Loucy (cell line): Measurements from ENCODE around the gene SEL1L.
"Not testable (repeated sequence)": the region's sequence is repeated elsewhere in the genome, so short reads cannot be mapped to it uniquely, and the experiment has no call there.

Experiments
- H2AFZ ChIP-seq: fragments of 200-600 bp; sonication (generic); 2 replicates; pipeline ENCODE4 v1.6.0; 2016; ENCODE audit warnings: antibody characterized with exemption, mild to moderate bottlenecking, low read length, moderate library complexity
- H3F3A ChIP-seq: fragments of 200-600 bp; 2 replicates; pipeline ENCODE4 v1.6.0; 2016; ENCODE audit warnings: antibody characterized with exemption, low read depth, mild to moderate bottlenecking
- H3K27me3 ChIP-seq: fragments of 200-600 bp; sonication (generic); 2 replicates; pipeline ENCODE4 v1.6.1; 2014; ENCODE audit warnings: low read length, mild to moderate bottlenecking; ENCODE audit not compliant: insufficient read depth, poor library complexity, severe bottlenecking
- H3K36me3 ChIP-seq: fragments of 200-600 bp; sonication (generic); 2 replicates; pipeline ENCODE4 v1.6.1; 2016; ENCODE audit warnings: low read length; ENCODE audit not compliant: insufficient read depth
- H3K4me1 ChIP-seq: fragments of 200-600 bp; sonication (generic); 2 replicates; pipeline ENCODE4 v1.5.1; 2014; ENCODE audit warnings: low read length, mild to moderate bottlenecking; ENCODE audit not compliant: insufficient read depth, poor library complexity, severe bottlenecking
- H3K4me2 ChIP-seq: fragments of 200-600 bp; sonication (generic); 2 replicates; pipeline ENCODE4 v1.6.0; 2014; ENCODE audit warnings: antibody characterized with exemption, low read length, low read depth, mild to moderate bottlenecking; ENCODE audit not compliant: poor library complexity, severe bottlenecking
- H3K4me3 ChIP-seq: fragments of 200-600 bp; sonication (generic); 2 replicates; pipeline ENCODE4 v1.5.1; 2014; ENCODE audit warnings: low read length, mild to moderate bottlenecking, mixed read lengths; ENCODE audit not compliant: poor library complexity, severe bottlenecking
- H3K79me2 ChIP-seq: fragments of 200-600 bp; sonication (generic); 2 replicates; pipeline ENCODE4 v1.6.1; 2014; ENCODE audit warnings: low read length; ENCODE audit not compliant: insufficient read depth
- H3K9ac ChIP-seq: fragments of 200-600 bp; sonication (generic); 2 replicates; pipeline ENCODE4 v1.6.0; 2014; ENCODE audit warnings: mild to moderate bottlenecking, low read depth, low read length, moderate library complexity; ENCODE audit not compliant: poor library complexity, severe bottlenecking
- H3K9me2 ChIP-seq: fragments of 200-600 bp; sonication (generic); replicated peaks from 2 replicates; pipeline ENCODE4 v1.6.1; 2016; ENCODE audit warnings: low read depth, low read length, mixed read lengths
- H3K9me3 ChIP-seq: fragments of 200-600 bp; sonication (generic); 2 replicates; pipeline ENCODE4 v1.6.1; 2014; ENCODE audit warnings: mild to moderate bottlenecking, antibody characterized with exemption, low read length, low read depth; ENCODE audit not compliant: insufficient read depth
- H4K20me1 ChIP-seq: fragments of 200-600 bp; sonication (generic); 2 replicates; pipeline ENCODE4 v1.6.0; 2014; ENCODE audit warnings: antibody characterized with exemption, low read length, mild to moderate bottlenecking; ENCODE audit not compliant: insufficient read depth, poor library complexity, severe bottlenecking
- CTCF ChIP-seq: fragments of 200-600 bp; sonication (generic); conservative IDR thresholded peaks from 2 replicates; pipeline ENCODE4 v1.5.1; 2014; ENCODE audit warnings: mild to moderate bottlenecking, antibody characterized with exemption, low read length
- EZH2phosphoT487 ChIP-seq: fragments of 200-600 bp; IDR thresholded peaks from 2 replicates; pipeline ENCODE4 v1.6.1; 2018; ENCODE audit warnings: antibody characterized with exemption, mild to moderate bottlenecking, moderate library complexity, borderline replicate concordance

The SEL1L gene

DNA sequence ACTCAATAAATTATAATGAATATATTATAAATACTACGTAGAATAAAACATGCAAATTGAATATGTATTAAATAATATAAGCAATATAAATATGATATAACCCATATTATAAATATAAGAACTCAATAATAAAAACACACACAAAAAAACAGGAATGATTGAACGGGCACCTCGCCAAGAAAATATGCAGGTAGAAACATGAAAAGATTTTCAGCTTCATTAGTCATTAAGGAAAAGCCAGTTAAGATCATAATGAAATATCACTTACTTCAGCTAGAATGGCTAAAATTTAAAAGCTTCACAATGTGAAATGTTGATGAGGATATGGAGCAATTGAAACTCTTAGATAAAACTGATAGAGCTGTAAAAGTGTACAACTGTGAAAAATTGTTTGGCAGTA is 17.8 kb upstream of the SEL1L start:
- Histone ChIP-seq H3F3A (no peaks in the 10 kb centered on the region), H3K9me2 (no peaks in the 10 kb centered on the region), H3K4me3 (no peak overlapping the region), H3K9ac (no peak overlapping the region), H3K36me3 (no peaks in the 10 kb centered on the region), H2AFZ (no peak overlapping the region), H3K4me2 (no peak overlapping the region), H3K9me3 (no peaks in the 10 kb centered on the region), H4K20me1 (no peaks in the 10 kb centered on the region), H3K4me1 (no peaks in the 10 kb centered on the region), H3K79me2 (no peaks in the 10 kb centered on the region), H3K27me3 (no peaks in the 10 kb centered on the region)
- no peak for TF ChIP-seq CTCF
- TF ChIP-seq EZH2phosphoT487, result no peak

- no peaks in the 10 kb centered on the region for H3K9me3 ChIP-seq
- H3K9me2 ChIP-seq, result no peaks in the 10 kb centered on the region
- no peak overlapping the region for H2AFZ ChIP-seq
- no peaks in the 10 kb centered on the region for H3K36me3 ChIP-seq
- TF ChIP-seq CTCF (no peak), EZH2phosphoT487 (no peak)
- H3K79me2 ChIP-seq, result no peaks in the 10 kb centered on the region
- H3F3A ChIP-seq, result no peaks in the 10 kb centered on the region
- H3K27me3 ChIP-seq, result no peaks in the 10 kb centered on the region
- H4K20me1 ChIP-seq, result no peaks in the 10 kb centered on the region
- H3K9ac ChIP-seq, result no peak overlapping the region
- no peaks in the 10 kb centered on the region for H3K4me1 ChIP-seq
- H3K4me2 ChIP-seq, result no peak overlapping the region
- no peak overlapping the region for H3K4me3 ChIP-seq
Observed at GRCh38 chr14:81550001-81550637, 16.5 kb upstream of the SEL1L start.

DNA sequence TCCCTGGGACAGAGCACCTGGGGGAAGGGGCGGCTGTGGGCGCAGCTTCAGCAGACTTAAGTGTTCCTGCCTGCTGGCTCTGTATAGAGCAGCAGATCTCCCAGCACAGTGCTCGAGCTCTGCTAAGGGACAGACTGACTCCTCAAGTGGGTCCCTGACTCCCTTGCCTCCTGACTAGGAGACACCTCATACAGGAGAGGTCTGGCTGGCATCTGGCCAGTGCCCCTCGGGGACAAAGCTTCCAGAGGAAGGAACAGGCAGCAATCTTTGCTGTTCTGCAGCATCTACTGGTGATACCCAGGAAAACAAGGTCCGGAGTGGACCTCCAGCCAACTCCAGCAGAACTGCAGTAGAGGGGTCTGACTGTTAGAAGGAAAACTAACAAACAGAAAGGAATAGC is 7.6 kb upstream of the SEL1L start:
- not testable (repeated sequence) for H3F3A ChIP-seq, H3K79me2 ChIP-seq

DNA sequence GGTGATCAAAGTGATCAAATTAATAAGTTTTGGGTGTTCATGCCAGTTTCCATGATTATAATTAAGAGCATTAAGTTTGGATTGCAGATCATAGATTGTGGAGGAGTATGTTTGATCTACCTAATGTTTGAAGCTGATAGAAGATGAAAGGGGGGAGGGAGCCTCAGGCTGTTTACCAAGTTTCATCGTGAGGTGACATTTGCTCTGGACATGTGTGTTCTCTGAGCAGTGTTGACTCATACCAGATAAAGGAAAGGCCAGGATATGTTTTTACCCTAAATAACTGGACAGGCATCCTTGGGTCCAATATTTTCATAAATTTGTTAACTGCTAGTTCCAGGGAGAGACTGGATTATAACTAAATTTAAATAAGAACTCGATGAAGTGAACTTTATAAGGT is 3.5 kb upstream of the SEL1L start:
- Histone ChIP-seq H3K79me2 (peaks cover 14% of the 10 kb centered on the region), H4K20me1 (peaks cover 13% of the 10 kb centered on the region), H2AFZ (no peak overlapping the region), H3K4me3 (no peak overlapping the region), H3K36me3 (no peaks in the 10 kb centered on the region), H3F3A (no peaks in the 10 kb centered on the region), H3K9me2 (no peaks in the 10 kb centered on the region), H3K9ac (no peak overlapping the region), H3K4me2 (no peak overlapping the region), H3K4me1 (peaks cover 10% of the 10 kb centered on the region), H3K27me3 (peaks cover 13% of the 10 kb centered on the region), H3K9me3 (no peaks in the 10 kb centered on the region)
- TF ChIP-seq EZH2phosphoT487, result no peak
- no peak for TF ChIP-seq CTCF

More for the DNA sequence above, 7.6 kb upstream of the SEL1L start:
- not testable (repeated sequence) for H3K9ac ChIP-seq, H3K4me3 ChIP-seq, H4K20me1 ChIP-seq, H3K36me3 ChIP-seq, H3K9me3 ChIP-seq, H3K9me2 ChIP-seq, H3K4me1 ChIP-seq, H3K4me2 ChIP-seq, H2AFZ ChIP-seq
- H3K27me3 ChIP-seq, result peaks cover 13% of the 10 kb centered on the region
